ENCODE data around the gene GSK3A. TPM values are rescaled to one million over a fixed set of nuclear protein-coding genes. Genes with fewer than 3 reads are reported as not detected.
A peak's percentile ranks its signal among the peaks of the same experiment; 100 is the strongest.

Gene GSK3A
- total RNA-seq, 1 experiment from 2014 or later = 70.1 TPM

DNA sequence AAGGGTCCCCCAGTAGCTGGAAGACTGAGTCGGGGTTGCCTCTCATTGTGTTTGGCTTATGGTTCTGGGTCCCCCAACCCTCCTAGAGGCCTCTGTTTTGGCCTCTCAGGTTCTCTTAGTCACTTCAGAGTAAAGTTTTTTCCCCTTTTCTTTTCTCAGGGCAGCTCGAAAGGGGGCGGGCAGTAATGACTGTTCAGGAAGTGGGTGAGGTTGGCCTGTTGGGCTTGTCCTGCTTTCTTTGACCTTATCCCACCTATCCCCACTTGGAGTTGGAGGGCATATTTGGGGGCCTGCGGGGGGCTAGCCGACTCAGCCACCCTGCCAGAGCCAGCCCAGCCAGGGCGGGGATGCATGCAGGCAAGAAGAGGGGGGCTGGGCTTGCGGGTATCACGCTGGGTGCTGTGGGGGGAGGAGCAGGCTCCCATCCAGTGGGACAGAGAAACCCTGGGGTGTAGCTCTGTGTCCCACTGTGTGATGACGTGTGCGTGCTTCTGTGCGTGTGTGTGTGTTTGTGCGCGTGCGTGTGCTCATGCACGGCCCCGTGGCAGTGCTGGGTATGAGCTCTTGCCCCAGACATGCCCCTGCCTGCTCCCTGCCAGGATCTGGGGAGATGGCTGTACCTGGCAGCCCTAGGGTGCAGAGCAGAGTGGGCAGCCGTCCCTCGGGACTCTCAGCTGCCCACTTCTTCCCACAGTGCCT, 28.1 kb upstream of the GSK3A start:
- H3K9me3 ChIP-seq (ENCODE audit: low read depth, low read length, poor library complexity, severe bottlenecking) = no peaks in the 10 kb centered on the region
- peak overlapping the region; percentile 99 for H3K27ac ChIP-seq (ENCODE audit: low read depth, low read length, poor library complexity, severe bottlenecking)
- POLR2A ChIA-PET (ENCODE audit: low non-redundant PET) = interaction anchor here (0.6 kb wide), 1 partner anchor 10 kb away, joined by 6 read pairs; no protein-coding TSS in a partner anchor
- H3K4me3 ChIP-seq (ENCODE audit: low read depth, low read length, poor library complexity, severe bottlenecking) = peak overlapping the region; percentile 62
- H3K27me3 ChIP-seq (replicated peaks; ENCODE audit: insufficient read depth, low read depth, low read length, poor library complexity) = no peaks in the 10 kb centered on the region
- TF ChIP-seq, protein P1, sequence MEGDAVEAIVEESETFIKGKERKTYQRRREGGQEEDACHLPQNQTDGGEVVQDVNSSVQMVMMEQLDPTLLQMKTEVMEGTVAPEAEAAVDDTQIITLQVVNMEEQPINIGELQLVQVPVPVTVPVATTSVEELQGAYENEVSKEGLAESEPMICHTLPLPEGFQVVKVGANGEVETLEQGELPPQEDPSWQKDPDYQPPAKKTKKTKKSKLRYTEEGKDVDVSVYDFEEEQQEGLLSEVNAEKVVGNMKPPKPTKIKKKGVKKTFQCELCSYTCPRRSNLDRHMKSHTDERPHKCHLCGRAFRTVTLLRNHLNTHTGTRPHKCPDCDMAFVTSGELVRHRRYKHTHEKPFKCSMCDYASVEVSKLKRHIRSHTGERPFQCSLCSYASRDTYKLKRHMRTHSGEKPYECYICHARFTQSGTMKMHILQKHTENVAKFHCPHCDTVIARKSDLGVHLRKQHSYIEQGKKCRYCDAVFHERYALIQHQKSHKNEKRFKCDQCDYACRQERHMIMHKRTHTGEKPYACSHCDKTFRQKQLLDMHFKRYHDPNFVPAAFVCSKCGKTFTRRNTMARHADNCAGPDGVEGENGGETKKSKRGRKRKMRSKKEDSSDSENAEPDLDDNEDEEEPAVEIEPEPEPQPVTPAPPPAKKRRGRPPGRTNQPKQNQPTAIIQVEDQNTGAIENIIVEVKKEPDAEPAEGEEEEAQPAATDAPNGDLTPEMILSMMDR (conservative IDR thresholded peaks at IDR 0.05; ENCODE audit: low read depth, low read length) = no peak
- TF ChIP-seq EZH2 (IDR thresholded peaks at IDR 0.05; ENCODE audit: borderline replicate concordance, low read depth, low read length, poor library complexity, severe bottlenecking) = no peak
- peak; percentile 72 for DNase-seq (ENCODE audit: low spot score)
- CTCF ChIA-PET = interaction anchor here (1.6 kb wide), 1 partner anchor 9 kb away, joined by 12 read pairs; no protein-coding TSS in a partner anchor
- intact Hi-C loops (cut with micrococcal nuclease; ENCODE audit: unreplicated experiment) = no loop called here
- peaks cover 18% of the 10 kb centered on the region for H3K4me1 ChIP-seq (ENCODE audit: insufficient read depth, low read length, poor library complexity, severe bottlenecking)
- BruUV-seq (replicated peaks) = no TSS peak
- peaks cover 8% of the 10 kb centered on the region for H3K36me3 ChIP-seq (ENCODE audit: insufficient read depth, low read length, poor library complexity, severe bottlenecking)

DNA sequence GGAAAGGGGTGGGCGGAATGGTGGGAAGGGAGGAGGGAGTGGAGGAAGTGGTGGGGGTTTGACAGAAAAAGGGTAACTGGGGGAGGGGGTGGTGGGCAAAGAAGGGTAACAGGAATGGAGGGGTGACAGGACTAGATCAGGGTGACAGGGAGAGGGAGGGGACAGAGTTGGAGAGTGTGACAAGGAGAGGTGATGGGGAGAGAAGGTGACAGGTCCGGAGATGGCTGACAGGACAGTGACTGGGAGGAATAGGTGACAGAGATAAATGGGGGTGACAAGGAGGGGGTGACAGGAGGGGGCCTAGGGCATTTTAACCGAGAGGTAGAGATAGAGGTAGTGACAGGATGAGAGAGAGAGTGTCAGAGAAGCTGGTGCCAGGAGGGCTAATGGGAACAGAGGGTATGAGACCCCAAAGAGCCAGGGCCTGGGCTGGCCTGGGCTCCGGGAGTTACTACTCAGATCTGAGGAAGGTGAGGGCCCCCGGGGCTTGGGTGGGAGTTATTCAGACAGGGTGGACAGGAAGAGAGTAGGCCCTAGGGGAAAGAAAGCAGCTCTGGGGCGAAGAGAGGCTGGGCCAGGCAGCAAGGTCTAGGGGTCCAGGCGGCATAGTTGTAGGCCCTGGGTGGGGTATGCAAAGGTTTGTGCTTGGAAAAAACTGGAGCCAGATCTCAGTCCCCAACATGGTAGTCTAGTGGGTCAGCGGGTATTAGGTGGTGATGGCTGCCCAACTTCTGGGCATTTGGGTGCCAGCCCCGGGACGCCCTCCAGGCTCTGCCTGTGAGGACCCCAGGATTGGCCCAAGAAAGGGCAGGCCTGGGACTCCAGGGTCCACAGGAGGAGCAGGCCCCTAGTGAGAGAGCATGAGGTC, 27.3 kb upstream of the GSK3A start:
- Histone ChIP-seq H3K4me1 (ENCODE audit: insufficient read depth, low read length, poor library complexity, severe bottlenecking) (peaks cover 18% of the 10 kb centered on the region), H3K4me3 (ENCODE audit: low read depth, low read length, poor library complexity, severe bottlenecking) (peak overlapping the region; percentile 62), H3K9me3 (ENCODE audit: low read depth, low read length, poor library complexity, severe bottlenecking) (no peaks in the 10 kb centered on the region), H3K27me3 (replicated peaks; ENCODE audit: insufficient read depth, low read depth, low read length, poor library complexity) (no peaks in the 10 kb centered on the region), H3K36me3 (ENCODE audit: insufficient read depth, low read length, poor library complexity, severe bottlenecking) (peaks cover 8% of the 10 kb centered on the region), H3K27ac (ENCODE audit: low read depth, low read length, poor library complexity, severe bottlenecking) (peak overlapping the region; percentile 99)
- DNase-seq (ENCODE audit: low spot score) = no peak
- no TSS peak for BruUV-seq (replicated peaks)
- ChIA-PET CTCF (interaction anchor here (1.6 kb wide), 1 partner anchor 10 kb away, joined by 12 read pairs; no protein-coding TSS in a partner anchor), POLR2A (ENCODE audit: low non-redundant PET) (no interaction called here)
- TF ChIP-seq EZH2 (IDR thresholded peaks at IDR 0.05; ENCODE audit: borderline replicate concordance, low read depth, low read length, poor library complexity, severe bottlenecking) = no peak
- TF ChIP-seq, protein P1 (conservative IDR thresholded peaks at IDR 0.05; ENCODE audit: low read depth, low read length) = no peak
- intact Hi-C loops (cut with micrococcal nuclease; ENCODE audit: unreplicated experiment) = loop anchor here (2.0 kb wide), 1 partner anchor 15 kb away; the partner anchor contains the start of gene ERF

DNA sequence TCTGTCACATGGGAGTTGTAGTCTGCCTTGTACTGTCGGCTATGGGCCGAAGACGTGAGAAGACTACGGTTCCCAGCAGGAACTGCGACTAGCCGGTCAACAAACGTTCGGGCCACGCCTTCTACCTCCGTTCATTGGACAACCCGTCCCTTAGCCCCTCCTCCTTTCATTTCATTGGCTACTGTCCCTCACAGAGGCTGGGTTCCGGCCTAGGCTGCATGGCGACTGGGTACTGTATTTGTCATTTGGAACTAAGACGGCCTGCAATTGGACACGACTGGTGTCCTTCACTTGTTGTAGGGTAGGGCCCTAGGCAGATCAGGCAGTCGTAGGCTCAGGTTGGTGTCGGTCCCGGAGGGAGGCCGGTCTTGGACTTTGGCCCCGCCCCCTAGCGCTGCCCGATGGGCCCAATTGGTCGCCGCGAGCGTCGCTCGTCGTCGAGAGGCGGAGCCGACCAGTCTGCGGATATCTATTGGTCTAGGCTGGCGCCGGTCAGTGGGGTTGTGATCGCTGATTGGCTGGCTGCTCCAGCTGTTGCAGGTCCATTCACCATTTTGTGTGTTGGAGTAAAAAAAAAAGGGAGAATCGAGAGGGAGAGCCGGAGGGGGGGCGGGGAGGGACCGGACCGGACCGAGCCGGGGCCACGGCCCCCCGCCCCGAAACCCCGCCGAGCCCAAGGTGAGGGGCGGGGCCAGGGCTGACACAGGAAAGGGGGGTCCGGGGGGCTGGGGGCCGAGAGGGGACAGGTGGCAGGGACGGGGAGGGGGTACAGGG, 26.5 kb upstream of the GSK3A start, which contains the start of gene CIC:
Gene CIC, plus strand, starts transcription at position 549 of the 774 bp plus-strand sequence. CDS start 2,532 bp downstream, outside the sequence.
- intact Hi-C loops (cut with micrococcal nuclease; ENCODE audit: unreplicated experiment) = loop anchor here (2.0 kb wide), 1 partner anchor 14 kb away; the partner anchor contains the start of gene ERF
- TF ChIP-seq EZH2 (IDR thresholded peaks at IDR 0.05; ENCODE audit: borderline replicate concordance, low read depth, low read length, poor library complexity, severe bottlenecking) = no peak
- BruUV-seq (replicated peaks) = TSS peak; percentile 77

More for the DNA sequence above, 26.5 kb upstream of the GSK3A start, which contains the start of gene CIC:
- POLR2A ChIA-PET (ENCODE audit: low non-redundant PET) = no interaction called here
- H3K9me3 ChIP-seq (ENCODE audit: low read depth, low read length, poor library complexity, severe bottlenecking) = no peaks in the 10 kb centered on the region
- peak; percentile 100 for DNase-seq (ENCODE audit: low spot score)
- H3K4me1 ChIP-seq (ENCODE audit: insufficient read depth, low read length, poor library complexity, severe bottlenecking) = peaks cover 18% of the 10 kb centered on the region
- no peaks in the 10 kb centered on the region for H3K27me3 ChIP-seq (replicated peaks; ENCODE audit: insufficient read depth, low read depth, low read length, poor library complexity)
- H3K36me3 ChIP-seq (ENCODE audit: insufficient read depth, low read length, poor library complexity, severe bottlenecking) = peaks cover 3% of the 10 kb centered on the region
- CTCF ChIA-PET = no interaction called here
- H3K27ac ChIP-seq (ENCODE audit: low read depth, low read length, poor library complexity, severe bottlenecking) = peak within 1 kb of the TSS; percentile 99
- peak within 1 kb of the TSS; percentile 62 for H3K4me3 ChIP-seq (ENCODE audit: low read depth, low read length, poor library complexity, severe bottlenecking)
